Uterus (tissue), 2 donors: ENCODE results near the gene ARPP21.

ENCODE experiments used
- POLR2A ChIP-seq, 2 donors: fragments of 450-650 bp; IDR thresholded peaks; one replicate each; pipeline ENCODE4 v1.6.1; 2016; ENCODE audit warnings: antibody characterized with exemption in 2 of 2, mild to moderate bottlenecking in 1 of 2, moderate library complexity in 1 of 2
- TF ChIP-seq, protein P1 (sequence below), 4 experiments: fragments of 200-600 bp in 2 of 4; fragments of 450-650 bp in 2 of 4; sonication (generic) in 2 of 4; IDR thresholded peaks; one replicate each; pipeline ENCODE4 v1.5.1; 2016 to 2019; ENCODE audit warnings: antibody characterized with exemption in 4 of 4, mild to moderate bottlenecking in 2 of 4, moderate library complexity in 1 of 4

DNA sequence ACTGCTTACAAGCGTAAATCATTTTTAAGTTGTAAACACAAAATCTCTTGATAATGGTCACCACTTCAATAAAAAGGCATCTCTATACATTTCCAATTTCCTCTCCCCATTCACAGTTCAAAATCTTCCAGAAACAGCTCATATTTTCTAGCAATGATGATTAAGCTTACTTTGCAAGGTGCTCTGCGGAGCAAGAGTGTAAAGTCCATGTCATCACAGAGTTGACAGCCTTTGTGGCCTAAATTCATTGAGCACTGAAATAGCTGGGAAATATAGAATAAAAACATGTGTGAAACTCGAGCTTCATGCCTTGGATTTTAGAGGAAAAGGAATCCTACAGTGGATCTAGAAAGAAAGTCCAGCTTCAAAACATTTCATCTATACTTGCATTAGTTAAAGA lies 41.8 kb upstream of the ARPP21 start:
- TF ChIP-seq, protein P1, sequence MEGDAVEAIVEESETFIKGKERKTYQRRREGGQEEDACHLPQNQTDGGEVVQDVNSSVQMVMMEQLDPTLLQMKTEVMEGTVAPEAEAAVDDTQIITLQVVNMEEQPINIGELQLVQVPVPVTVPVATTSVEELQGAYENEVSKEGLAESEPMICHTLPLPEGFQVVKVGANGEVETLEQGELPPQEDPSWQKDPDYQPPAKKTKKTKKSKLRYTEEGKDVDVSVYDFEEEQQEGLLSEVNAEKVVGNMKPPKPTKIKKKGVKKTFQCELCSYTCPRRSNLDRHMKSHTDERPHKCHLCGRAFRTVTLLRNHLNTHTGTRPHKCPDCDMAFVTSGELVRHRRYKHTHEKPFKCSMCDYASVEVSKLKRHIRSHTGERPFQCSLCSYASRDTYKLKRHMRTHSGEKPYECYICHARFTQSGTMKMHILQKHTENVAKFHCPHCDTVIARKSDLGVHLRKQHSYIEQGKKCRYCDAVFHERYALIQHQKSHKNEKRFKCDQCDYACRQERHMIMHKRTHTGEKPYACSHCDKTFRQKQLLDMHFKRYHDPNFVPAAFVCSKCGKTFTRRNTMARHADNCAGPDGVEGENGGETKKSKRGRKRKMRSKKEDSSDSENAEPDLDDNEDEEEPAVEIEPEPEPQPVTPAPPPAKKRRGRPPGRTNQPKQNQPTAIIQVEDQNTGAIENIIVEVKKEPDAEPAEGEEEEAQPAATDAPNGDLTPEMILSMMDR (IDR thresholded peaks at IDR 0.05) = no peak
- no peak for TF ChIP-seq POLR2A (IDR thresholded peaks at IDR 0.05)
